ENCODE data around the gene JAG2. TPM values are rescaled to one million over a fixed set of nuclear protein-coding genes. Genes with fewer than 3 reads are reported as not detected.
A peak's percentile ranks its signal among the peaks of the same experiment; 100 is the strongest.

Gene JAG2
- total RNA-seq, 1 donor from 2014 or later, result 7.5 TPM

GRCh38 chr14:105203701-105204100, 35.1 kb upstream of the JAG2 start:
- no peak overlapping the region for H3K4me3 Mint-ChIP-seq (ENCODE audit: unreplicated experiment)
- H3K27ac Mint-ChIP-seq (ENCODE audit: unreplicated experiment), result no peak overlapping the region
- no peaks in the 10 kb centered on the region for H3K27me3 Mint-ChIP-seq (ENCODE audit: unreplicated experiment)
- no peak for TF ChIP-seq CTCF (IDR thresholded peaks at IDR 0.05)
- H3K4me1 Mint-ChIP-seq (ENCODE audit: unreplicated experiment), result peaks cover 18% of the 10 kb centered on the region
- no peaks in the 10 kb centered on the region for H3K36me3 Mint-ChIP-seq (ENCODE audit: unreplicated experiment)
- H3K9me3 Mint-ChIP-seq (ENCODE audit: unreplicated experiment), result no peaks in the 10 kb centered on the region
- no peak for DNase-seq (ENCODE audit: extremely low spot score, unreplicated experiment)

DNA sequence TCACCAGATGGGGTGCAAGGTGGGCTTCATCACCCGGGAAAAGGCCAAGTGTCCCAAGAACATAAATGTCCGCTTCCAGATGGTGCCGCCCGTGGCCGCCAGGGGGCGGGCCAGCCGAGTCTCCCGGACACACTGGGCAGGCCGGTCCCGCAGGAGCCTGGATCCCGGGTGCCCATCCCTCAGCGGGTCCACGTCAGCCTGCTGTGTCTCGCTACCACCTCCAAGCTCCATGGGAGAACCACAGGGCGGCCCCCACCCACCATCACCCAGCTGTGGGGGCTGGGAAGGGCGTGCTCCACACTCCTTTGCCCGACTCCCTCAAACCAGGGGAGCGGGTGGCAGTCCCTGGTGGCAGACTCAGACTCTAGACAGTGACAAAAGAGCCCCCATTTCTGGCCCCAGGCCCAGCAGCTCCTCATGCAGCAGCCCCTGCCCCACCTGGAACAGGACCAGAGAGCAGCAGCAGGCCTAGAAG, 34.5 kb upstream of the JAG2 start:
- Mint-ChIP-seq H3K27ac (ENCODE audit: unreplicated experiment) (no peak overlapping the region), H3K27me3 (ENCODE audit: unreplicated experiment) (no peaks in the 10 kb centered on the region), H3K4me1 (ENCODE audit: unreplicated experiment) (peaks cover 20% of the 10 kb centered on the region), H3K4me3 (ENCODE audit: unreplicated experiment) (no peak overlapping the region), H3K9me3 (ENCODE audit: unreplicated experiment) (no peaks in the 10 kb centered on the region), H3K36me3 (ENCODE audit: unreplicated experiment) (no peaks in the 10 kb centered on the region)
- DNase-seq (ENCODE audit: extremely low spot score, unreplicated experiment), result peak; percentile 93
- TF ChIP-seq CTCF (IDR thresholded peaks at IDR 0.05), result peak; percentile 94

DNA sequence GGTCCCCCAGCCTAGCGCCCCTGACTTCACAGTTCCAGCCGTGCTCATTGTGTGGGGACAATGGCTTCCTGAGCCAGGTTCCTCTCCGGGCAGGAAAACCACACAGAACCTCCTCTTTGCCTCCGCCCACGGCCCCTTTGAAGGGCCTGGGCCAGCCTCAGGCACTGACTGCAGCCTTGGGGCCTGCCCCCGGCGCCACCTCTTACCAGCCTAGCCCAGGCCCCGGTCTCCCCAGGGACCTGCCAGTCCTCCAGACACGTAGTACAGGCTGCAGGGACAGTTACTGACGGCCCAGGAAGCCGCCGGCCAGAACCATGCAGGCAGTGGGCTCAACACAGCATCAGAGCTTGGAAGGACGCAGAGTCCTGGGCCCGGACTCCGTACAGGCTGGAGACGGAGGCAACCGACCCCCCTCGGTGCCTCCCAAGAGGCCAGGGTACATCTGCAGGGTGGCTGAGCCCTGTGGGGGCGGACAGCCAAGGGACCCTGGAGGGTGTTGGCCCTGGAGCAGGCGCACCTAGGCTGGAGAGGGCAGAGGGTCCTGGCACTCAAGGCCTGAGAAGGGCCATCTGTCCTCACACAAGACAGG, 33.4 kb upstream of the JAG2 start:
- Mint-ChIP-seq H3K36me3 (ENCODE audit: unreplicated experiment) (no peaks in the 10 kb centered on the region), H3K4me1 (ENCODE audit: unreplicated experiment) (peaks cover 27% of the 10 kb centered on the region), H3K4me3 (ENCODE audit: unreplicated experiment) (no peak overlapping the region), H3K9me3 (ENCODE audit: unreplicated experiment) (no peaks in the 10 kb centered on the region), H3K27me3 (ENCODE audit: unreplicated experiment) (no peaks in the 10 kb centered on the region), H3K27ac (ENCODE audit: unreplicated experiment) (no peak overlapping the region)
- no peak for DNase-seq (ENCODE audit: extremely low spot score, unreplicated experiment)
- TF ChIP-seq CTCF (IDR thresholded peaks at IDR 0.05), result no peak

DNA sequence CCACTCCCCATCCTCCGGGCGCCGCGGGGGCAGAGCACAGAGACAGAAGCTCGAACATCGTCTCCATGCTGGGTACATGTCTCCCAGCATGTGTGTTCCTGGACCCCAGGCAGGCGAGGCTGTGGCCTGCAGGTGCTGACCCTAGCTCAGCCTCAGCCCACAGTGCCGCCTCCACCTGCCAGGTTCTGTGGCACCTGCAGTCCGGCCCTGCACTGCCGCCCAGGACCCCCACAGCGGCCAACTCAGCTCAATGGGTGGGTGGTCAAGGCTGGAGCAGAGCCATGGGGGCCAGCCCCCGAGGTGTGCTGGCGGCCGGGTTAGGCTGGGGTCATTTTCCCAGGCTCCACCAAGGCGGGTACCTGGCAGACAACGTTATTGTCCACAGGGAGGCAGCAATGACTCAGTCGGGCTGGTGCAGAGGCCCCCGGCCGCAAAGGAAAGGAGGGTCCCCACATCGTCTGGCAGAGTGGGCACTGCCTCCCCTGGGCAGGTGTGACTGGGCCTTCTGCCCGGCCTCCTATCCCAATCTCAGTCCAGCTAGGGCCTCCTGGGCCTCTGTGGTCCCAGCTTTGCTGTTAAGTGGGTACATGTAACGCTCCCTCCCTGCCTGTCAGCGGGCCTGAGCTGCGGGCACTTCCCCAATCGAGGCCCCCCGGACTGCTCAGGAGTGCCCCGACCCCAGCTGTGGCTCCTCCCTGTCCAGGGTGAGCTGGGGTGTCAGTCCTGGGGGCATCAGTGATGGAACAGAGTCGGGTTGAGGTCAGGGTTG, 32.8 kb upstream of the JAG2 start:
- TF ChIP-seq CTCF (IDR thresholded peaks at IDR 0.05), result no peak
- DNase-seq (ENCODE audit: extremely low spot score, unreplicated experiment), result no peak
- no peaks in the 10 kb centered on the region for H3K9me3 Mint-ChIP-seq (ENCODE audit: unreplicated experiment)
- no peak overlapping the region for H3K4me3 Mint-ChIP-seq (ENCODE audit: unreplicated experiment)
- H3K4me1 Mint-ChIP-seq (ENCODE audit: unreplicated experiment), result peaks cover 27% of the 10 kb centered on the region
- H3K27ac Mint-ChIP-seq (ENCODE audit: unreplicated experiment), result no peak overlapping the region
- H3K27me3 Mint-ChIP-seq (ENCODE audit: unreplicated experiment), result no peaks in the 10 kb centered on the region
- no peaks in the 10 kb centered on the region for H3K36me3 Mint-ChIP-seq (ENCODE audit: unreplicated experiment)

DNA sequence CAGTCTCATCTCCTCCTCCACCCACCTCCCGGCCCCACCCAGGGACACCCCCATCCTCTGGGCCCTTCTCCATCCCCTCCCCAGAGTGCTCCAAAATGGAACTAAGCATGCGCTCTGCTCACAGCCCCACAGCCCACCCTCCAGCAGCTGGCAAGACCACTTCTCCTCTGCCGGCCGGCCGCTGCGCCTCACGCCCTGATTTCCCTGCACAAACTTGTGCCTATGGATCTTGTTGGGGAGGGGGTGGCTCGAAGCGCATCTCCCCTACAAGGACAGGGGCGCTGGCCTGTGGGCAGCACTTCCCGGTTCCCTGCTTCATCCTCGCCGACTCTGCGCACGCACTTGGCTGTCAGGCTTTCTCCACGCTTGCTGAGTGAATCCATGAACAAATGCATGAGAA, 32.1 kb upstream of the JAG2 start:
- Mint-ChIP-seq H3K27ac (ENCODE audit: unreplicated experiment) (no peak overlapping the region), H3K4me3 (ENCODE audit: unreplicated experiment) (no peak overlapping the region), H3K9me3 (ENCODE audit: unreplicated experiment) (no peaks in the 10 kb centered on the region), H3K4me1 (ENCODE audit: unreplicated experiment) (peaks cover 26% of the 10 kb centered on the region), H3K27me3 (ENCODE audit: unreplicated experiment) (no peaks in the 10 kb centered on the region), H3K36me3 (ENCODE audit: unreplicated experiment) (no peaks in the 10 kb centered on the region)
- TF ChIP-seq CTCF (IDR thresholded peaks at IDR 0.05), result no peak
- DNase-seq (ENCODE audit: extremely low spot score, unreplicated experiment), result no peak

Data from osteocyte (in vitro differentiated cells).